Measurements from ENCODE around the gene KCNK10. TPM values are rescaled to one million over a fixed set of nuclear protein-coding genes. Genes with fewer than 3 reads are reported as not detected.

Gene KCNK10
- total RNA-seq, 4 donors from 2014 or later: 0.04 to 0.08 TPM; not detected in 2

DNA sequence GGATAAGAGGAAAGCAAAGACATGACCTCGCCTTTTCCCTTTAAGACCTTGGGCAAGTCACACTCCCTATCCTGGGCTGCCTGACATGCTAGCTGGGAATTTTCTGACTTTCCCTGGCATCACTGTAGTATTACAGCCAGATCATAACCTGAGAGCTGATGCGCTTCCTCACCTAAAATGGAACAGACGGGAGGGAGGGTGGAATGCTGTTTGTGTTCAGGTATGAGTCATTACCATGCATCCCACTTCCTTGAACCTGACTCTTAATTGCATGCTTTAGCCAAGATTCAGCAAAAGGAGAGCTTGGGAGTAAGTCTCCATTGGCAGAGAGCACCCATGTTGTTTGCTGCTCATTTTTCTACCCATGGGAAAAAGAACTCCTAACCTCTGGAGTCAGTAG is 156.5 kb downstream of the KCNK10 start:
- 60% methylated on average over 3 of the region's 3 CpGs for WGBS
- H3K4me3 ChIP-seq: no peak overlapping the region
- H3K36me3 ChIP-seq: no peaks in the 10 kb centered on the region
- no peaks in the 10 kb centered on the region for H3K4me1 ChIP-seq
- H3K27me3 ChIP-seq: peaks cover 3% of the 10 kb centered on the region
- H3K27ac ChIP-seq: no peak overlapping the region
- TF ChIP-seq POLR2AphosphoS5 (IDR thresholded peaks at IDR 0.05) (no peak), EP300 (IDR thresholded peaks at IDR 0.05) (no peak), POLR2A (IDR thresholded peaks at IDR 0.05) (no peak)
- TF ChIP-seq, protein P1, sequence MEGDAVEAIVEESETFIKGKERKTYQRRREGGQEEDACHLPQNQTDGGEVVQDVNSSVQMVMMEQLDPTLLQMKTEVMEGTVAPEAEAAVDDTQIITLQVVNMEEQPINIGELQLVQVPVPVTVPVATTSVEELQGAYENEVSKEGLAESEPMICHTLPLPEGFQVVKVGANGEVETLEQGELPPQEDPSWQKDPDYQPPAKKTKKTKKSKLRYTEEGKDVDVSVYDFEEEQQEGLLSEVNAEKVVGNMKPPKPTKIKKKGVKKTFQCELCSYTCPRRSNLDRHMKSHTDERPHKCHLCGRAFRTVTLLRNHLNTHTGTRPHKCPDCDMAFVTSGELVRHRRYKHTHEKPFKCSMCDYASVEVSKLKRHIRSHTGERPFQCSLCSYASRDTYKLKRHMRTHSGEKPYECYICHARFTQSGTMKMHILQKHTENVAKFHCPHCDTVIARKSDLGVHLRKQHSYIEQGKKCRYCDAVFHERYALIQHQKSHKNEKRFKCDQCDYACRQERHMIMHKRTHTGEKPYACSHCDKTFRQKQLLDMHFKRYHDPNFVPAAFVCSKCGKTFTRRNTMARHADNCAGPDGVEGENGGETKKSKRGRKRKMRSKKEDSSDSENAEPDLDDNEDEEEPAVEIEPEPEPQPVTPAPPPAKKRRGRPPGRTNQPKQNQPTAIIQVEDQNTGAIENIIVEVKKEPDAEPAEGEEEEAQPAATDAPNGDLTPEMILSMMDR (IDR thresholded peaks at IDR 0.05): no peak
- no peak for DNase-seq (ENCODE audit: low spot score in 2 of 2)
- H3K9me3 ChIP-seq: no peaks in the 10 kb centered on the region

DNA sequence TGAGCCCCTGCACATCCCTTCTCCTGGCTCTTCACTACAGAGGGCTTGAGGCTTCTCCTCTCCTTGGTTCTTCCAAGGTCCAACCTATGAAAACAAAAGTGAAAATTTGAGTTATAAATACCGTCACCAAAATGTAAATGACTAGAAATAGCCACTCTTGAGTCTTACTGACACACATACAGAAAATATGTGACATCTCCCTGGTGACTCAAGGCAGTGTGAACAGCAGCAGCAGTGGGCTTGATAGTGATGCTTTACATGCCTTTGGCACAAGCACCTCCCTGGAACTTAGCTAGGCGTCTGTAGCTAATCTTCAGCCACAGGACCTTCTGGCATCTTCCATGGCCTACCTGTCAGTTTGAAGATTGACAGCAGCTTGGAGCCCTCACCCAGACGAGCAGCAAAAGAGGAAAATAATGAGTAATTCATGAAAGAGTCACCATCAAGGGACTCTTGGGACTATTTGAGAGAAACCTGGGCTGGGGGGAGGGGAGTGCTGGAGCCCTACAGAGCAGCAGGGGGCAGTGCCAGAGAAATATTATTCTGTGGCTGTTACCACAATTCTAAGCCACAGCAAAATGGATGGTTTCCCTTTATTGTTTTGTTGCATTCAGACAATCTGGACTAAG is 158.0 kb downstream of the KCNK10 start:
- H3K36me3 ChIP-seq: no peaks in the 10 kb centered on the region
- no peak for DNase-seq (ENCODE audit: low spot score in 2 of 2)
- 55% methylated on average over 3 of the region's 3 CpGs for WGBS
- H3K4me3 ChIP-seq: no peak overlapping the region
- no peak for TF ChIP-seq POLR2AphosphoS5 (IDR thresholded peaks at IDR 0.05)
- TF ChIP-seq, protein P1 (IDR thresholded peaks at IDR 0.05): no peak
- TF ChIP-seq POLR2A (IDR thresholded peaks at IDR 0.05): no peak
- no peak for TF ChIP-seq EP300 (IDR thresholded peaks at IDR 0.05)
- H3K27me3 ChIP-seq: peaks cover 3% of the 10 kb centered on the region
- no peak overlapping the region for H3K27ac ChIP-seq
- H3K4me1 ChIP-seq: no peaks in the 10 kb centered on the region
- no peaks in the 10 kb centered on the region for H3K9me3 ChIP-seq

DNA sequence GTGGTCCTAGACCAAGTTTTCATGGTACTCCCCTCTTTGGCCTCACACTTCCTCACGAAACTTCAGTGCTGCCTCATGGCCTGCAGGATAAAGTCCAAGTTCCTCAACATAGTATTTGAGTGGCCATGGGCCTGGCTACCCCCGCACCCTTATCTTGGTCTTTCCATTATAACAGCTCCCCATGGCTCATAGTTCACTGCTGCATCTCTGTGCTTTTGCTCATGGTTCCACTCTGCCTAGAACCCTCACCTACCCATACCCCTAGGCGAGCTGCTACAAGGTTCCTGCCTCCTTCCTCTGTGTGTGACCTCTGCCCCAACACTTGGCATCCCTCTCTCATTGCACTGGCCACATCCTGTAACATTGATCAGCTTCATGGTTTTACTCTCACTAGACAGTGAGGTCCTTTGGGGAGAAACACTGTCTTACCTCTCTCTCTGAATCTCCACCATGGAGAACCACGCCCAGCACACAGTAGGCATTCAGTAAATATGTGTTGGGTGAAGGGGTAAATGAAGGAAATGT is 159.3 kb downstream of the KCNK10 start:
- no peaks in the 10 kb centered on the region for H3K4me1 ChIP-seq
- DNase-seq (ENCODE audit: low spot score in 2 of 2): no peak
- H3K36me3 ChIP-seq: no peaks in the 10 kb centered on the region
- WGBS: 79% methylated on average over 4 of the region's 4 CpGs
- no peaks in the 10 kb centered on the region for H3K9me3 ChIP-seq
- H3K27ac ChIP-seq: no peak overlapping the region
- no peak overlapping the region for H3K4me3 ChIP-seq
- TF ChIP-seq POLR2AphosphoS5 (IDR thresholded peaks at IDR 0.05) (no peak), EP300 (IDR thresholded peaks at IDR 0.05) (no peak), POLR2A (IDR thresholded peaks at IDR 0.05) (no peak)
- TF ChIP-seq, protein P1 (IDR thresholded peaks at IDR 0.05): no peak
- peaks cover 5% of the 10 kb centered on the region for H3K27me3 ChIP-seq

DNA sequence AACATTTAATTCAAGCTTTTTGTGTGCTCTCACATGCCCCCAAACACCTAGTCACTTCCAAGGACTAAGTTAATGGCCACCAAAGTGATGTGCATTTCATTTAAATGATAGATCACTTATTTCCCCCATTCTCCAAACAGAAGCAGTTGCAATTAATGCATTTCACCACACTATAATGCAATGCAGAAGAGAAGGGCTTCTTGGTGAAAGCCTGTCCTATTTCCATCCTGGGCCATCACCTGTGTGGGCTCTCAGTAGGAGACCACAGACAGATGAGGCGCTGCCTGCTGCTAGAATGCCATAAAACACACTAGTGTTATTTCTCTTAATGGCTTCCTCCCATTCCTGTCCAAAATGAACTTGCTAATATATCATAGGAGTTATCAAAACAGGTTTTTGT is 166.9 kb downstream of the KCNK10 start:
- H3K27ac ChIP-seq: no peak overlapping the region
- H3K4me1 ChIP-seq: no peaks in the 10 kb centered on the region
- peaks cover 3% of the 10 kb centered on the region for H3K27me3 ChIP-seq
- 71% methylated on average over 1 of the region's 1 CpG for WGBS
- no peaks in the 10 kb centered on the region for H3K36me3 ChIP-seq
- TF ChIP-seq EP300 (IDR thresholded peaks at IDR 0.05) (no peak), POLR2AphosphoS5 (IDR thresholded peaks at IDR 0.05) (no peak), POLR2A (IDR thresholded peaks at IDR 0.05) (no peak)
- TF ChIP-seq, protein P1 (IDR thresholded peaks at IDR 0.05): no peak
- no peaks in the 10 kb centered on the region for H3K9me3 ChIP-seq
- H3K4me3 ChIP-seq: no peak overlapping the region
- DNase-seq (ENCODE audit: low spot score in 2 of 2): no peak

DNA sequence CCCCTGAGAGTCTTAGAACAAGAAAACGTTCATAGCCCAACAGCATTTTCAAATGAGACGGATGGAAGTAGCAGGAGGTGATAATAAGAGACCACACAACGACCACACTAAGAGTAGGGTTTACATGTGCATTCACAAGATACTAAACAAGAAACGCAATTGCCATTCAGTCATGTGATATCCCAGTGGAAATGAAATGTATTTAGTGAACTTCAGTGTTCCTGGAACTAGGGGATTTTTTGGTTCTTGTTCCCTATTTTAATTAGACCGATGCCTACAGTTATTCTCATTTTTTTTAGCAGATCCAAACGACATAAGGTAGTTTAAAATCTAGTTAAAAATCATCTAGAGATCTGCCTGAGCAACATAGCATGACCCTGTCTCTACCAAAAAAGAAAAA is 168.1 kb downstream of the KCNK10 start:
- H3K27ac ChIP-seq: no peak overlapping the region
- H3K4me1 ChIP-seq: no peaks in the 10 kb centered on the region
- peaks cover 3% of the 10 kb centered on the region for H3K27me3 ChIP-seq
- no peaks in the 10 kb centered on the region for H3K9me3 ChIP-seq
- TF ChIP-seq, protein P1 (IDR thresholded peaks at IDR 0.05): no peak
- TF ChIP-seq POLR2A (IDR thresholded peaks at IDR 0.05): no peak
- TF ChIP-seq POLR2AphosphoS5 (IDR thresholded peaks at IDR 0.05): no peak
- TF ChIP-seq EP300 (IDR thresholded peaks at IDR 0.05): no peak
- no peak for DNase-seq (ENCODE audit: low spot score in 2 of 2)
- H3K4me3 ChIP-seq: no peak overlapping the region
- 72% methylated on average over 6 of the region's 6 CpGs for WGBS
- no peaks in the 10 kb centered on the region for H3K36me3 ChIP-seq

Measured in suprapubic skin (tissue), 4 donors.